Gastroesophageal sphincter (tissue), 4 donors: ENCODE measurements around the gene WDR4. TPM values are rescaled to one million over a fixed set of nuclear protein-coding genes. Genes with fewer than 3 reads are reported as not detected.

Experiments
- ATAC-seq: fragments of 150-250 bp; one replicate; pipeline ENCODE4 v1.9.1; 2016; ENCODE audit warnings: mild to moderate bottlenecking, moderate library complexity
- H3K27ac ChIP-seq, 4 donors: fragments of 200-600 bp; sonication (generic) in 3 of 4; 1 replicate in 3 of 4; 2 replicates in 1 of 4; pipeline ENCODE4 v1.5.1; 2016 to 2019
- H3K27me3 ChIP-seq: fragments of 200-600 bp; sonication (generic); one replicate; pipeline ENCODE4 v1.5.1; 2019
- H3K36me3 ChIP-seq, 2 donors: fragments of 200-600 bp; sonication (generic); one replicate each; pipeline ENCODE4 v1.5.1; 2019; ENCODE audit warnings: control low read depth in 1 of 2
- H3K4me1 ChIP-seq, 3 donors: fragments of 200-600 bp; sonication (generic); 1 replicate in 2 of 3; 2 replicates in 1 of 3; pipeline ENCODE4 v1.5.1; 2016 to 2019; ENCODE audit warnings: control low read depth in 2 of 3
- H3K4me3 ChIP-seq, 2 donors: fragments of 200-600 bp; sonication (generic); one replicate each; pipeline ENCODE4 v1.5.1; 2019; ENCODE audit warnings: mild to moderate bottlenecking in 1 of 2, moderate library complexity in 1 of 2
- H3K9me3 ChIP-seq, 3 donors: fragments of 200-600 bp; sonication (generic); one replicate each; pipeline ENCODE4 v1.5.1; 2017 to 2019; ENCODE audit warnings: control low read depth in 2 of 3
- EP300 ChIP-seq: sonication (generic); formaldehyde crosslinking; IDR thresholded peaks from one replicate; pipeline ENCODE4 v1.6.1; 2017; ENCODE audit warnings: antibody characterized with exemption, mild to moderate bottlenecking
- POLR2A ChIP-seq, 2 donors: fragments of 450-650 bp; IDR thresholded peaks; one replicate each; pipeline ENCODE4 v1.6.1; 2017; ENCODE audit warnings: antibody characterized with exemption in 2 of 2, mild to moderate bottlenecking in 2 of 2, moderate library complexity in 1 of 2
- POLR2AphosphoS5 ChIP-seq: sonication (generic); formaldehyde crosslinking; IDR thresholded peaks from one replicate; pipeline ENCODE4 v1.6.1; 2017; ENCODE audit warnings: antibody characterized with exemption
- WGBS, 2 donors: methylation state at CpG; one replicate each; pipeline ENCODE4 v1.1.5; 2018; ENCODE audit warnings: low coverage in 1 of 2; 5-methylcytosine and 5-hydroxymethylcytosine counted together
- total RNA-seq, 4 donors: library from RNA; depleted of rRNA; stranded (reverse); fragments of >200 nt; gene quantifications; one replicate each; pipeline ENCODE4 v1.1.0, GENCODE V29; 2016
- TF ChIP-seq, protein P1 (sequence below), 4 experiments: fragments of 200-600 bp in 2 of 4; fragments of 450-650 bp in 2 of 4; sonication (generic) in 1 of 4; IDR thresholded peaks; one replicate each; pipeline ENCODE4 v1.5.1; 2017 to 2019; ENCODE audit warnings: antibody characterized with exemption in 4 of 4, mild to moderate bottlenecking in 2 of 4, moderate library complexity in 2 of 4

WDR4 gene
- total RNA-seq, 4 donors from 2014 or later: 3.9 to 10.0 (median 7.5) TPM

- Histone ChIP-seq H3K4me1 (peaks cover 0 to 20% (median 0%) of the 10 kb centered on the region in 3 donors), H3K27me3 (no peaks in the 10 kb centered on the region), H3K9me3 (no peaks in the 10 kb centered on the region), H3K4me3 (no peak overlapping the region), H3K27ac (no peak overlapping the region), H3K36me3 (peaks cover 0 to 88% of the 10 kb centered on the region in 2 donors)
- no peak for ATAC-seq
- 84 to 91% methylated on average over 12 to 18 of the region's 18 CpGs for WGBS, 2 donors
- TF ChIP-seq, protein P1, sequence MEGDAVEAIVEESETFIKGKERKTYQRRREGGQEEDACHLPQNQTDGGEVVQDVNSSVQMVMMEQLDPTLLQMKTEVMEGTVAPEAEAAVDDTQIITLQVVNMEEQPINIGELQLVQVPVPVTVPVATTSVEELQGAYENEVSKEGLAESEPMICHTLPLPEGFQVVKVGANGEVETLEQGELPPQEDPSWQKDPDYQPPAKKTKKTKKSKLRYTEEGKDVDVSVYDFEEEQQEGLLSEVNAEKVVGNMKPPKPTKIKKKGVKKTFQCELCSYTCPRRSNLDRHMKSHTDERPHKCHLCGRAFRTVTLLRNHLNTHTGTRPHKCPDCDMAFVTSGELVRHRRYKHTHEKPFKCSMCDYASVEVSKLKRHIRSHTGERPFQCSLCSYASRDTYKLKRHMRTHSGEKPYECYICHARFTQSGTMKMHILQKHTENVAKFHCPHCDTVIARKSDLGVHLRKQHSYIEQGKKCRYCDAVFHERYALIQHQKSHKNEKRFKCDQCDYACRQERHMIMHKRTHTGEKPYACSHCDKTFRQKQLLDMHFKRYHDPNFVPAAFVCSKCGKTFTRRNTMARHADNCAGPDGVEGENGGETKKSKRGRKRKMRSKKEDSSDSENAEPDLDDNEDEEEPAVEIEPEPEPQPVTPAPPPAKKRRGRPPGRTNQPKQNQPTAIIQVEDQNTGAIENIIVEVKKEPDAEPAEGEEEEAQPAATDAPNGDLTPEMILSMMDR (IDR thresholded peaks at IDR 0.05): no peak
- TF ChIP-seq POLR2A (IDR thresholded peaks at IDR 0.05): no peak
These were observed 32.2 kb downstream of the WDR4 start for GRCh38 chr21:42847051-42847707.

- Histone ChIP-seq H3K4me3 (no peak overlapping the region), H3K9me3 (no peaks in the 10 kb centered on the region), H3K27me3 (no peaks in the 10 kb centered on the region), H3K36me3 (peaks cover 0 to 88% of the 10 kb centered on the region in 2 donors), H3K27ac (no peak overlapping the region), H3K4me1 (peaks cover 0 to 20% (median 0%) of the 10 kb centered on the region in 3 donors)
- TF ChIP-seq EP300 (no peak), POLR2A (IDR thresholded peaks at IDR 0.05) (no peak), POLR2AphosphoS5 (no peak)
- TF ChIP-seq, protein P1 (IDR thresholded peaks at IDR 0.05): no peak
- ATAC-seq: no peak
- WGBS, 2 donors: 88 to 91% methylated on average over 9 to 10 of the region's 10 CpGs
These were observed 33.1 kb downstream of the WDR4 start for GRCh38 chr21:42846221-42846620.

DNA sequence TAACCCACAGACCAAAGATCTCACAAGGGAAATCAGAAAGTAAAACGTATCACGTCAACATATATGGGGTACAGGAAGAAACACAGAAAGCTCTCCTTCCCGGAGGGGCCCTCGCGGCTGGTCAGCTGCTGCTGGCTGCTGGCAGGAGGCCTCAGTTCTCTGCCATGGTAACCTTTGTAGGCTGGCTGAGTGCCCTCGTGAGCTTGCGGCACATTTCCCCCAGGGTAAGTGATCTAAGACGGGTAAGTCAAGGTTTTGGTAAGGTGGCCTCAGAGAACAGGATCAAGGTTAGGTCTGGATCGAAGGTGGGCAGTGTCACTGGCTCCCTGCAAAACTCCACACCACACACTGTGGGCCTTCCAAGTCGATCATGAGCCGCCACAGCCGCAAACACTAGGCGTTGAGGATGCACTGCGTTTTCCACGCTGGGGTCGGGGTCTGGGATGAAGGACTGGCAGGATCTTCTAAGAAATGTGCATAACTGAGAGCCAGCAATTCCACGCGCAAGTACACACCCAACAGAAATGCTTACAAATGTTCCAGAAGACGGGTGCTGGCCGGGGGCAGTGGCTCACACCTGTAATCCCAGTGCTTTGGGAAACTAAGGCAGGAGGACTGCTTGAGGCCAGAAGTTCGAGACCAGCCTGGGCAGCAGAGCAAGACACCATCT lies 33.9 kb downstream of the WDR4 start:
- Histone ChIP-seq H3K27me3 (no peaks in the 10 kb centered on the region), H3K4me1 (peaks cover 0 to 20% (median 0%) of the 10 kb centered on the region in 3 donors), H3K4me3 (no peak overlapping the region), H3K36me3 (peaks cover 0 to 88% of the 10 kb centered on the region in 2 donors), H3K9me3 (no peaks in the 10 kb centered on the region), H3K27ac (peak overlapping the region in 3 of 4 donors; percentile 21 to 61 (median 26))
- no peak for TF ChIP-seq POLR2AphosphoS5
- TF ChIP-seq EP300: no peak
- no peak for TF ChIP-seq POLR2A (IDR thresholded peaks at IDR 0.05)
- TF ChIP-seq, protein P1 (IDR thresholded peaks at IDR 0.05): no peak
- no peak for ATAC-seq
- 71 to 94% methylated on average over 4 to 11 of the region's 21 CpGs for WGBS, 2 donors

GRCh38 chr21:42844411-42845113 lies 34.8 kb downstream of the WDR4 start:
- H3K27me3 ChIP-seq: no peaks in the 10 kb centered on the region
- H3K27ac ChIP-seq: peak overlapping the region in 2 of 4 donors; percentile 26 to 61
- peak; percentile 7 for TF ChIP-seq POLR2AphosphoS5
- no peak for TF ChIP-seq POLR2A (IDR thresholded peaks at IDR 0.05)
- TF ChIP-seq, protein P1 (IDR thresholded peaks at IDR 0.05): no peak
- TF ChIP-seq EP300: no peak
- ATAC-seq: peak; percentile 71
- H3K9me3 ChIP-seq: no peaks in the 10 kb centered on the region
- H3K36me3 ChIP-seq: peaks cover 0 to 88% of the 10 kb centered on the region in 2 donors
- H3K4me3 ChIP-seq: no peak overlapping the region
- peaks cover 0 to 20% (median 0%) of the 10 kb centered on the region in 3 donors for H3K4me1 ChIP-seq
- 84 to 100% methylated on average over 3 to 15 of the region's 22 CpGs for WGBS, 2 donors
